ENCODE results near the gene CNN3. TPM values are rescaled to one million over a fixed set of nuclear protein-coding genes. Genes with fewer than 3 reads are reported as not detected.

The CNN3 gene
- total and polyA plus RNA-seq, 2 donors (not counting 3 experiments of a cell fraction or from before 2014, with no cell fraction given) = 174 to 392 TPM

- Histone ChIP-seq H3K27ac (ENCODE audit: insufficient read depth, low read depth, low read length) (no peak overlapping the region), H3K9ac (replicated peaks; ENCODE audit: extremely low read depth, insufficient read depth, low read length) (no peak overlapping the region), H2AFZ (ENCODE audit: low read depth, low read length) (no peak overlapping the region), H3K36me3 (ENCODE audit: control insufficient read depth in 2 of 2, extremely low read depth in 1 of 2, insufficient read depth in 2 of 2, low read length in 2 of 2) (no peaks in the 10 kb centered on the region), H4K20me1 (replicated peaks; ENCODE audit: control insufficient read depth, extremely low read depth, insufficient read depth, low read length) (no peaks in the 10 kb centered on the region), H3K4me1 (ENCODE audit: control insufficient read depth, extremely low read depth, insufficient read depth, low read length) (peaks cover 33% of the 10 kb centered on the region), H3K9me1 (replicated peaks; ENCODE audit: control insufficient read depth, extremely low read depth, insufficient read depth, low read length) (no peaks in the 10 kb centered on the region), H3K79me2 (ENCODE audit: control insufficient read depth, insufficient read depth, low read length) (no peaks in the 10 kb centered on the region), H3K4me3 (replicated peaks in 1 of 3; ENCODE audit: insufficient read depth in 1 of 3, low read depth in 1 of 3, low read length in 3 of 3) (no peak overlapping the region), H3K4me2 (ENCODE audit: insufficient read depth, low read length) (no peak overlapping the region), H3K27me3 (ENCODE audit: control insufficient read depth in 2 of 2, insufficient read depth in 2 of 2, low read length in 2 of 2) (no peaks in the 10 kb centered on the region), H3K9me3 (replicated peaks; ENCODE audit: control insufficient read depth, insufficient read depth, low read length) (no peaks in the 10 kb centered on the region)
- POLR2A ChIA-PET = no interaction called here
- dilution Hi-C loops (cut with MboI; ENCODE audit: extremely low pct_ligation_motif_present, low sequenced_read_pairs) = no loop called here
- FAIRE-seq (no peak), DNase-seq (ENCODE audit: low read depth, low spot score) (no peak)
- intact Hi-C loops (cut with micrococcal nuclease) = no loop called here
- TF ChIP-seq MAX (IDR thresholded peaks at IDR 0.05; ENCODE audit: insufficient read depth, insufficient read length) (no peak), EZH2 (IDR thresholded peaks at IDR 0.05; ENCODE audit: borderline replicate concordance, low read depth, low read length, severe bottlenecking) (no peak), JUN (IDR thresholded peaks at IDR 0.05; ENCODE audit: borderline replicate concordance, insufficient read depth, insufficient read length, low read depth) (no peak), GATA2 (IDR thresholded peaks at IDR 0.05; ENCODE audit: insufficient read depth, insufficient read length, low read depth, low read length) (no peak), MYC (IDR thresholded peaks at IDR 0.05; ENCODE audit: low read depth, low read length) (no peak), FOS (IDR thresholded peaks at IDR 0.05; ENCODE audit: borderline replicate concordance, insufficient read depth, low read length) (no peak), POLR2A (IDR thresholded peaks at IDR 0.05; ENCODE audit: low read depth, low read length) (no peak)
- no TSS peak for BruUV-seq (replicated peaks)
- CTCF ChIA-PET = interaction anchor here (1.0 to 5.8 kb wide), 6 partner anchors 7 to 179 kb away, joined by 3 to 67 read pairs (median 27); no protein-coding TSS in a partner anchor
Observed at GRCh38 chr1:94864821-94865220, 62.1 kb downstream of the CNN3 start.

GRCh38 chr1:94863919-94864318 lies 63.0 kb downstream of the CNN3 start:
- H2AFZ ChIP-seq (ENCODE audit: low read depth, low read length) = no peak overlapping the region
- no peaks in the 10 kb centered on the region for H3K79me2 ChIP-seq (ENCODE audit: control insufficient read depth, insufficient read depth, low read length)
- no peaks in the 10 kb centered on the region for H3K36me3 ChIP-seq (ENCODE audit: control insufficient read depth in 2 of 2, extremely low read depth in 1 of 2, insufficient read depth in 2 of 2, low read length in 2 of 2)
- H3K9ac ChIP-seq (replicated peaks; ENCODE audit: extremely low read depth, insufficient read depth, low read length) = peak overlapping the region; percentile 71
- FAIRE-seq = peak; percentile 93
- peak overlapping the region; percentile 92 for H3K27ac ChIP-seq (ENCODE audit: insufficient read depth, low read depth, low read length)
- CTCF ChIA-PET = interaction anchor here (0.7 to 5.8 kb wide), 12 partner anchors 9 to 179 kb away, joined by 3 to 67 read pairs (median 4); no protein-coding TSS in a partner anchor
- POLR2A ChIA-PET = interaction anchor here (0.7 kb wide), 1 partner anchor 8 kb away, joined by 3 read pairs; no protein-coding TSS in a partner anchor
- H3K27me3 ChIP-seq (ENCODE audit: control insufficient read depth in 2 of 2, insufficient read depth in 2 of 2, low read length in 2 of 2) = peaks cover 0 to 1% of the 10 kb centered on the region in 2 experiments
- TSS peak; percentile 66 for BruUV-seq (replicated peaks)
- dilution Hi-C loops (cut with MboI; ENCODE audit: extremely low pct_ligation_motif_present, low sequenced_read_pairs) = no loop called here
- no peaks in the 10 kb centered on the region for H3K9me1 ChIP-seq (replicated peaks; ENCODE audit: control insufficient read depth, extremely low read depth, insufficient read depth, low read length)
- TF ChIP-seq EZH2 (IDR thresholded peaks at IDR 0.05; ENCODE audit: borderline replicate concordance, low read depth, low read length, severe bottlenecking) = no peak
- TF ChIP-seq JUN (IDR thresholded peaks at IDR 0.05; ENCODE audit: borderline replicate concordance, insufficient read depth, insufficient read length, low read depth) = peak; percentile 87
- peak; percentile 96 for TF ChIP-seq FOS (IDR thresholded peaks at IDR 0.05; ENCODE audit: borderline replicate concordance, insufficient read depth, low read length)
- peak overlapping the region; percentile 85 for H3K4me2 ChIP-seq (ENCODE audit: insufficient read depth, low read length)
- H3K4me1 ChIP-seq (ENCODE audit: control insufficient read depth, extremely low read depth, insufficient read depth, low read length) = peaks cover 33% of the 10 kb centered on the region
- peak; percentile 83 for DNase-seq (ENCODE audit: low read depth, low spot score)
- intact Hi-C loops (cut with micrococcal nuclease) = loop anchor here (1.0 kb wide), 1 partner anchor 9 kb away; no protein-coding TSS in a partner anchor
- H3K9me3 ChIP-seq (replicated peaks; ENCODE audit: control insufficient read depth, insufficient read depth, low read length) = no peaks in the 10 kb centered on the region
- H4K20me1 ChIP-seq (replicated peaks; ENCODE audit: control insufficient read depth, extremely low read depth, insufficient read depth, low read length) = no peaks in the 10 kb centered on the region
- peak overlapping the region in 1 of 3 experiments; percentile 47 for H3K4me3 ChIP-seq (replicated peaks in 1 of 3; ENCODE audit: insufficient read depth in 1 of 3, low read depth in 1 of 3, low read length in 3 of 3)

Measured in endothelial cell of umbilical vein (primary cell).